Testis (tissue), 2 donors: ENCODE data around the gene OR4D1.

Source experiments
- CTCF ChIP-seq, 3 experiments: fragments of 450-650 bp in 2 of 3; fragments of 200-600 bp in 1 of 3; sonication (generic) in 1 of 3; IDR thresholded peaks; one replicate each; pipeline ENCODE4 v1.5.1; 2016 to 2019; ENCODE audit warnings: antibody characterized with exemption in 3 of 3, mild to moderate bottlenecking in 2 of 3, moderate library complexity in 1 of 3
- POLR2A ChIP-seq: fragments of 450-650 bp; IDR thresholded peaks from one replicate; pipeline ENCODE4 v1.6.1; 2017; ENCODE audit warnings: antibody characterized with exemption, mild to moderate bottlenecking, moderate library complexity

GRCh38 chr17:58205936-58206335 lies 57.8 kb downstream of the OR4D1 start:
- no peak for TF ChIP-seq POLR2A
- TF ChIP-seq CTCF (IDR thresholded peaks at IDR 0.05) = no peak
